MCF 10A (cell line): ENCODE results near the gene RAB40AL. TPM values are rescaled to one million over a fixed set of nuclear protein-coding genes. Genes with fewer than 3 reads are reported as not detected.
"Not testable (repeated sequence)": the region's sequence is repeated elsewhere in the genome, so short reads cannot be mapped to it uniquely, and the experiment has no call there.

Experiments
- Bru-seq: library from RNA; stranded (reverse); fragments of 400-500 nt; gene quantifications from one replicate; lab custom pipeline; 2021; lab: Mats Ljungman, UMichigan
- BruChase-seq, 2 experiments: library from RNA; stranded (reverse); fragments of 400-500 nt; gene quantifications; one replicate each; lab custom pipeline; 2021; lab: Mats Ljungman, UMichigan
- BruUV-seq: library from RNA; stranded (reverse); fragments of 400-500 nt; replicated peaks from 2 replicates; lab custom pipeline; 2021; lab: Mats Ljungman, UMichigan
- CTCF ChIA-PET: fragments of 300-600 bp; sonication (Branson Sonifier 250); formaldehyde crosslinking; extraction: SDS; loops from one replicate; lab custom pipeline; 2021; ENCODE audit warnings: antibody characterized with exemption, inconsistent platforms; lab: Yijun Ruan, JAX
- POLR2A ChIA-PET: fragments of 300-600, 350-650 bp; sonication (Branson Sonifier 250); formaldehyde crosslinking; extraction: SDS; loops from one replicate; lab custom pipeline; 2020; ENCODE audit warnings: antibody characterized with exemption, inconsistent platforms; lab: Yijun Ruan, JAX
- DNase-seq: peaks from one replicate; pipeline ENCODE4 v3.0.0-alpha.2; 2018; ENCODE audit not compliant: unreplicated experiment
- H3K27ac Mint-ChIP-seq: one replicate; pipeline ENCODE4 v1.8.0; 2022; ENCODE audit warnings: mild to moderate bottlenecking, low read depth, mixed read lengths; ENCODE audit not compliant: unreplicated experiment
- H3K27me3 Mint-ChIP-seq: one replicate; pipeline ENCODE4 v1.8.0; 2022; ENCODE audit warnings: mixed read lengths; ENCODE audit not compliant: insufficient read depth, unreplicated experiment
- H3K36me3 Mint-ChIP-seq: one replicate; pipeline ENCODE4 v1.8.0; 2022; ENCODE audit warnings: mild to moderate bottlenecking, moderate library complexity, mixed read lengths; ENCODE audit not compliant: insufficient read depth, unreplicated experiment
- H3K4me1 Mint-ChIP-seq: one replicate; pipeline ENCODE4 v1.8.0; 2022; ENCODE audit warnings: mixed read lengths; ENCODE audit not compliant: insufficient read depth, unreplicated experiment
- H3K4me3 Mint-ChIP-seq: one replicate; pipeline ENCODE4 v1.8.0; 2022; ENCODE audit warnings: mild to moderate bottlenecking, moderate library complexity, mixed read lengths; ENCODE audit not compliant: unreplicated experiment
- H3K9me3 Mint-ChIP-seq: one replicate; pipeline ENCODE4 v1.8.0; 2022; ENCODE audit warnings: mixed read lengths; ENCODE audit not compliant: unreplicated experiment
- intact Hi-C: fragments of 100-400 bp; cut with micrococcal nuclease; formaldehyde crosslinking; loops from 2 replicates; pipeline ENCODE4 v1.14.1; 2022
- long read RNA-seq: library from polyadenylated mRNA; stranded (forward); transcript quantifications from one replicate; pipeline ENCODE4 v2.0.0, GENCODE V29; 2022
- total RNA-seq: library from RNA; stranded (reverse); gene quantifications from 2 replicates; pipeline ENCODE4 v1.2.3, GENCODE V29; 2022
- TF ChIP-seq, protein P1 (sequence below): fragments of 200-600 bp; IDR thresholded peaks from one replicate; pipeline ENCODE4 v1.8.0; 2022; ENCODE audit warnings: antibody characterized with exemption, mild to moderate bottlenecking; ENCODE audit not compliant: unreplicated experiment

RAB40AL gene, protein sequence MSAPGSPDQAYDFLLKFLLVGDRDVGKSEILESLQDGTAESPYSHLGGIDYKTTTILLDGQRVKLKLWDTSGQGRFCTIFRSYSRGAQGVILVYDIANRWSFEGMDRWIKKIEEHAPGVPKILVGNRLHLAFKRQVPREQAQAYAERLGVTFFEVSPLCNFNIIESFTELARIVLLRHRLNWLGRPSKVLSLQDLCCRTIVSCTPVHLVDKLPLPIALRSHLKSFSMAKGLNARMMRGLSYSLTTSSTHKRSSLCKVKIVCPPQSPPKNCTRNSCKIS
- total RNA-seq (0.70 and 1.8 TPM in 2 replicates), Bru-seq, nascent RNA (percentile 62 among the genes with signal in this experiment), BruChase-seq, experiment 1, labeled RNA remaining after a 6-hour chase (percentile 76 among the genes with signal in this experiment), BruChase-seq, experiment 2, labeled RNA remaining after a 2-hour chase (percentile 72 among the genes with signal in this experiment)
- long read RNA-seq, result 0 reads

DNA sequence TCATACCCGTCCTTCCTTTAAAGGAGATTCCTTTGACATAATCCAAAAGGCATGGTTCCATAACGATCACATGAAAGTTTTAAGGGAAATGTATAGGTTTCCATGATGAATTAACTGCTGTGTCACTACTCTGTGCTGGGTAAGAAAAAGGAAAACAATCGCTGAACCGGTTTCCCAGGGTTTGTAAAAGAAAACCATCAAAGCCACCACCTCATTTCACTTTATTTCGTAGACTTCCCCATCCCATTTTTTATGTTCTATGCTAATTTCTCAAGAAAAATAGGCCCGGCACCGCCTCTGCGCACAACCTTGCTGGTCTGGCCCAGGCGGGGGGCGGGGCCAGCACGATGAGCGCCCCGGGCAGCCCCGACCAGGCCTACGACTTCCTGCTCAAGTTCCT lies at the start of gene RAB40AL:
RAB40AL (plus strand) TSS at position 301 of the 400 bp plus-strand sequence; CDS start at position 348, 47 bp downstream.
- H3K36me3 Mint-ChIP-seq, H3K4me3 Mint-ChIP-seq, DNase-seq, H3K9me3 Mint-ChIP-seq, BruUV-seq, intact Hi-C loops, H3K4me1 Mint-ChIP-seq, H3K27ac Mint-ChIP-seq, POLR2A ChIA-PET: not testable (repeated sequence)
- peaks cover 28% of the 10 kb centered on the region for H3K27me3 Mint-ChIP-seq
- CTCF ChIA-PET, result interaction anchor here (0.6 kb wide), 1 partner anchor 240 kb away, joined by 3 read pairs; no protein-coding TSS in a partner anchor

DNA sequence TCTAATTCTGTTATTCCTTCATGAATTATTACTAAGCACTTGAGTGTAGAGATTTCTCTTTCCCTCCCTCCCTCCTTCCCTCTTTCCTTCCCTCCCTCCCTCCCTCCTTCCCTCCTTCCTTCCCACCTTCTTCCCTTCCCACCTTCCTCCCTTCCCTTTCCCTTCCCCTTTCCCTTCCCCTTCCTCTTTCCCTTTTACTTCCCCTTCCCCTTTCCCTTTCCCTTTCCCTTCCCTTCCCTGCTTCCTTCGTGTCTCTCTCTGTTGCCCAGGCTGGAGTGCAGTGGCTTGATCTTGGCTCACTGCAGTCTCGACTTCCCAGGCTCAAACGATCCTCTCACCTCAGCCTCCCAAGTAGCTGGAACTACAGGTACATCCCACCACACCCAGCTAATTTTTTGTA lies 49.4 kb upstream of the RAB40AL start:
- CTCF ChIA-PET, result interaction anchor here (3.5 kb wide), 1 partner anchor 14 kb away, joined by 19 read pairs; no protein-coding TSS in a partner anchor

DNA sequence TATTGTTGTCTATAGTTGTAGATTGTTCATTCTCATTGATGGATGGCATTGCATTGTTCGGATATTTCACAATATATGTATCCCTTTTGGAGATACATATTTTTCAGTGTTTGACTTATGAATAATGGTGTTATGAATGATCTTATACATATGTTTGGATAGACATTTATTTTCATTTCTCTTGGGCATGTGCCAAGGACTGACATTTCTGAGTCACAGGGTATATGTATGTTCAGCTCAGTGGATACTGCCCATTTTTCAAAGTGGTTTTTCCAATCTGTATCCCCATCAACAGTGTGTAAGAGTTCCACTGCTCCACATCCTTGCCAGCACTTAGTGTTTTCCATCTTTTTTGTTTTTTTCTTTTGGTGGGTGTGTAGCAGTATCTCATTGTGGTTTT lies 45.0 kb upstream of the RAB40AL start:
- H3K9me3 Mint-ChIP-seq, result no peaks in the 10 kb centered on the region
- BruUV-seq, result no TSS peak
- CTCF ChIA-PET, result interaction anchor here (1.2 kb wide), 1 partner anchor 10 kb away, joined by 3 read pairs; no protein-coding TSS in a partner anchor
- H3K27me3 Mint-ChIP-seq, result peaks cover 63% of the 10 kb centered on the region
- no peak overlapping the region for H3K4me3 Mint-ChIP-seq
- POLR2A ChIA-PET, result no interaction called here
- peak; percentile 62 for DNase-seq
- intact Hi-C loops, result no loop called here
- TF ChIP-seq, protein P1, sequence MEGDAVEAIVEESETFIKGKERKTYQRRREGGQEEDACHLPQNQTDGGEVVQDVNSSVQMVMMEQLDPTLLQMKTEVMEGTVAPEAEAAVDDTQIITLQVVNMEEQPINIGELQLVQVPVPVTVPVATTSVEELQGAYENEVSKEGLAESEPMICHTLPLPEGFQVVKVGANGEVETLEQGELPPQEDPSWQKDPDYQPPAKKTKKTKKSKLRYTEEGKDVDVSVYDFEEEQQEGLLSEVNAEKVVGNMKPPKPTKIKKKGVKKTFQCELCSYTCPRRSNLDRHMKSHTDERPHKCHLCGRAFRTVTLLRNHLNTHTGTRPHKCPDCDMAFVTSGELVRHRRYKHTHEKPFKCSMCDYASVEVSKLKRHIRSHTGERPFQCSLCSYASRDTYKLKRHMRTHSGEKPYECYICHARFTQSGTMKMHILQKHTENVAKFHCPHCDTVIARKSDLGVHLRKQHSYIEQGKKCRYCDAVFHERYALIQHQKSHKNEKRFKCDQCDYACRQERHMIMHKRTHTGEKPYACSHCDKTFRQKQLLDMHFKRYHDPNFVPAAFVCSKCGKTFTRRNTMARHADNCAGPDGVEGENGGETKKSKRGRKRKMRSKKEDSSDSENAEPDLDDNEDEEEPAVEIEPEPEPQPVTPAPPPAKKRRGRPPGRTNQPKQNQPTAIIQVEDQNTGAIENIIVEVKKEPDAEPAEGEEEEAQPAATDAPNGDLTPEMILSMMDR, result no peak
- peaks cover 7% of the 10 kb centered on the region for H3K36me3 Mint-ChIP-seq
- H3K27ac Mint-ChIP-seq, result no peak overlapping the region
- peaks cover 6% of the 10 kb centered on the region for H3K4me1 Mint-ChIP-seq

More for the DNA sequence above, 49.4 kb upstream of the RAB40AL start:
- TF ChIP-seq, protein P1, result no peak
- BruUV-seq, result no TSS peak
- DNase-seq, result no peak
- Mint-ChIP-seq H3K27ac (no peak overlapping the region), H3K9me3 (no peaks in the 10 kb centered on the region), H3K27me3 (peaks cover 69% of the 10 kb centered on the region), H3K36me3 (peaks cover 25% of the 10 kb centered on the region), H3K4me1 (peaks cover 6% of the 10 kb centered on the region), H3K4me3 (no peak overlapping the region)
- intact Hi-C loops, result no loop called here
- POLR2A ChIA-PET, result no interaction called here

DNA sequence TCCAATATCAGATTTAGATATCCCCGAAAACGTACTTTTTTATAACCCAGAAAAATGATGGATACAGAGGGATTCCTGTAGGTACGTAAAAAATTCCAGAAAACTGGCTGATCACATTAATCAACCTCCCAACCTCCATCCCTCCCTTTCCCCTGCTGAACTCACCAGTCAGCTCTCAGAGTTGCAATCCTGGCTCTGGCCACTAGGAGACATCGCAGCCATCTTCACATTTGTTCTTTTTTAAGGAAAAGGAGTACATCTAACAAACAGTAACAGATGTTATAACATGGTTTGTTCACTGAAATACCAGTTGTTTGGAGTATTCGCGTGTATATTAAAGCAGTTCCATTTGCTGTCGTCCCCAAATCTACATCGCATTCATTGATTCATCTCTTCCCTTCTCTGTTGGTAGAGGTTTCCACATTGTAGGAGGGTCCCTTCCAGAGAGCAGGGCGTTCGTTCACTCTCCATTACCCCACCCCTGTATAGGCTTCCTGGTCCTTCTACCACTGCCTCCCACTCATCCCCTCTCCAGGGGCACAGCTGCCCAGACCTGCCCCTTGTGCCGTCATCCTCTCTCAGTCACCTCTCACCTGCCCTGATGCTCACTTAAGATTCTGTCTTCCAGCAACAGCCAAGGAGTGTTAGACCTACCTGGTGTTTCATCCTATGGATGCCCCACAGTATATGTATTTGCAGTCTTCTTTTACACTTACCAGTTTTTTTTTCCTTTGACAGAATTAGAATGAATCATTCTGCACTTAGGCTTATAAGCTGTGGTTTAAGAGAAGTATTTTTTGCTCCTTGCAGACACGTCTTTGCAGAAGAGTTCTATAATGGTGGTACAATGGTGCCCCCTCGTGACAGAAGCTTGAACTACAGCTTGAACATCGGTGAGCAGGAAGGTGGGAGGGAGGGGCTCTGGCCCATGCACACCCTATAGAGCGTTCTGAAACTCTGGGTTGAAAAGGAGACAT lies 36.8 kb upstream of the RAB40AL start:
- intact Hi-C loops, result loop anchor here (2.0 to 5.0 kb wide), 2 partner anchors 38 to 831 kb away; no protein-coding TSS in a partner anchor
- H3K36me3 Mint-ChIP-seq, result peaks cover 10% of the 10 kb centered on the region
- TF ChIP-seq, protein P1, result peak; percentile 70
- POLR2A ChIA-PET, result interaction anchor here (0.7 kb wide), 1 partner anchor 248 kb away, joined by 3 read pairs; no protein-coding TSS in a partner anchor
- peak; percentile 72 for DNase-seq
- no peaks in the 10 kb centered on the region for H3K4me1 Mint-ChIP-seq
- BruUV-seq, result no TSS peak
- H3K27ac Mint-ChIP-seq, result no peak overlapping the region
- H3K9me3 Mint-ChIP-seq, result peaks cover 8% of the 10 kb centered on the region
- H3K4me3 Mint-ChIP-seq, result no peak overlapping the region
- H3K27me3 Mint-ChIP-seq, result peaks cover 68% of the 10 kb centered on the region
- CTCF ChIA-PET, result interaction anchor here (0.5 to 4.1 kb wide), 30 partner anchors 12 to 1922 kb away, joined by 3 to 20 read pairs (median 4); no protein-coding TSS in a partner anchor
